Neural cell (in vitro differentiated cells): ENCODE data around the gene TCF25.

Experiments used
- EP300 ChIP-seq: fragments of 450-650 bp; conservative IDR thresholded peaks from 2 replicates; pipeline ENCODE4 v1.6.1; 2014; ENCODE audit warnings: antibody characterized with exemption, mild to moderate bottlenecking, moderate library complexity; ENCODE audit not compliant: poor library complexity, severe bottlenecking
- EZH2 ChIP-seq: fragments of 200-600, 300-800 bp; shearing (Covaris generic), sonication (generic); IDR thresholded peaks from 2 replicates; pipeline ENCODE4 v1.6.1; 2014; ENCODE audit warnings: antibody characterized with exemption, low read length, borderline replicate concordance, mild to moderate bottlenecking; ENCODE audit not compliant: insufficient read depth, poor library complexity, severe bottlenecking
- MXI1 ChIP-seq: fragments of 450-650 bp; conservative IDR thresholded peaks from 2 replicates; pipeline ENCODE4 v1.6.1; 2014; ENCODE audit warnings: antibody characterized with exemption, mild to moderate bottlenecking; ENCODE audit not compliant: poor library complexity, severe bottlenecking
- POLR2AphosphoS5 ChIP-seq: IDR thresholded peaks from 2 replicates; pipeline ENCODE4 v1.6.1; 2012
- RAD21 ChIP-seq: fragments of 450-650 bp; conservative IDR thresholded peaks from 2 replicates; pipeline ENCODE4 v1.6.1; 2014; ENCODE audit warnings: antibody characterized with exemption, mild to moderate bottlenecking, moderate library complexity
- SMC3 ChIP-seq: fragments of 450-650 bp; conservative IDR thresholded peaks from 2 replicates; pipeline ENCODE4 v1.6.1; 2014; ENCODE audit warnings: antibody characterized with exemption, mild to moderate bottlenecking, moderate library complexity; ENCODE audit not compliant: poor library complexity
- TAF1 ChIP-seq: IDR thresholded peaks from 2 replicates; pipeline ENCODE4 v1.6.1; 2012; ENCODE audit warnings: low read depth
- TF ChIP-seq, protein P1 (sequence below): IDR thresholded peaks from 2 replicates; pipeline ENCODE4 v1.6.1; 2012; ENCODE audit warnings: borderline replicate concordance
- TF ChIP-seq, protein P2 (sequence below): fragments of 450-650 bp; IDR thresholded peaks from 2 replicates; pipeline ENCODE4 v1.5.1; 2014; ENCODE audit warnings: antibody characterized with exemption, mild to moderate bottlenecking, moderate library complexity; ENCODE audit not compliant: poor library complexity, severe bottlenecking

DNA sequence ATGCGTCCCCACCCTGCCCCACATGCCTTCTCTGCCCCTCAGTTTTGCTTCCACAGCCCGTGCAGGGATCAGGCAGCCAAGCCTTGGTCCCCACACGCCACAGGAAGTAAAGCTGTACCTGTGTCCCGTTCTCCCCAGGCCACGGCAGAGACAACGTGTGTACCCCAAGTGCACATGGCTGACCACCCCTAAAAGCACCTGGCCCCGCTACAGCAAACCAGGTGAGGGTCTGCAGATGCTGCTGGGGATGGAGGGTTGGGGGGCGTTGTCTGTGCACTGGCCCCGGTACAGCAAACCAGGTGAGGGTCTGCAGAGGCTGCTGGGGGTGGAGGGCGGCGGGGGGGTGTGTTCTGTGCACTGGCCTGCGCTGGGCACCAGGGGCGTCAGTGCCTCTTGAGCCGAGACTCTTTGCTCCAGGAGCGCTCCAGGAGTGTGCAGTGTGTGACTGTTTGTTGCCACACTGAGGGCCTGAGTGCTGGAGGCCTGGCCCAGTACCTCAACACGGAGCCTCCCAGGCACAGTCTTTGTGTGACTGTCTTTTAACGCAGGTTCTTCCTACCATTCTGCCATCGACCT lies 18.8 kb downstream of the TCF25 start:
- TF ChIP-seq, protein P1, sequence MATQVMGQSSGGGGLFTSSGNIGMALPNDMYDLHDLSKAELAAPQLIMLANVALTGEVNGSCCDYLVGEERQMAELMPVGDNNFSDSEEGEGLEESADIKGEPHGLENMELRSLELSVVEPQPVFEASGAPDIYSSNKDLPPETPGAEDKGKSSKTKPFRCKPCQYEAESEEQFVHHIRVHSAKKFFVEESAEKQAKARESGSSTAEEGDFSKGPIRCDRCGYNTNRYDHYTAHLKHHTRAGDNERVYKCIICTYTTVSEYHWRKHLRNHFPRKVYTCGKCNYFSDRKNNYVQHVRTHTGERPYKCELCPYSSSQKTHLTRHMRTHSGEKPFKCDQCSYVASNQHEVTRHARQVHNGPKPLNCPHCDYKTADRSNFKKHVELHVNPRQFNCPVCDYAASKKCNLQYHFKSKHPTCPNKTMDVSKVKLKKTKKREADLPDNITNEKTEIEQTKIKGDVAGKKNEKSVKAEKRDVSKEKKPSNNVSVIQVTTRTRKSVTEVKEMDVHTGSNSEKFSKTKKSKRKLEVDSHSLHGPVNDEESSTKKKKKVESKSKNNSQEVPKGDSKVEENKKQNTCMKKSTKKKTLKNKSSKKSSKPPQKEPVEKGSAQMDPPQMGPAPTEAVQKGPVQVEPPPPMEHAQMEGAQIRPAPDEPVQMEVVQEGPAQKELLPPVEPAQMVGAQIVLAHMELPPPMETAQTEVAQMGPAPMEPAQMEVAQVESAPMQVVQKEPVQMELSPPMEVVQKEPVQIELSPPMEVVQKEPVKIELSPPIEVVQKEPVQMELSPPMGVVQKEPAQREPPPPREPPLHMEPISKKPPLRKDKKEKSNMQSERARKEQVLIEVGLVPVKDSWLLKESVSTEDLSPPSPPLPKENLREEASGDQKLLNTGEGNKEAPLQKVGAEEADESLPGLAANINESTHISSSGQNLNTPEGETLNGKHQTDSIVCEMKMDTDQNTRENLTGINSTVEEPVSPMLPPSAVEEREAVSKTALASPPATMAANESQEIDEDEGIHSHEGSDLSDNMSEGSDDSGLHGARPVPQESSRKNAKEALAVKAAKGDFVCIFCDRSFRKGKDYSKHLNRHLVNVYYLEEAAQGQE: no peak
- TF ChIP-seq, protein P2, sequence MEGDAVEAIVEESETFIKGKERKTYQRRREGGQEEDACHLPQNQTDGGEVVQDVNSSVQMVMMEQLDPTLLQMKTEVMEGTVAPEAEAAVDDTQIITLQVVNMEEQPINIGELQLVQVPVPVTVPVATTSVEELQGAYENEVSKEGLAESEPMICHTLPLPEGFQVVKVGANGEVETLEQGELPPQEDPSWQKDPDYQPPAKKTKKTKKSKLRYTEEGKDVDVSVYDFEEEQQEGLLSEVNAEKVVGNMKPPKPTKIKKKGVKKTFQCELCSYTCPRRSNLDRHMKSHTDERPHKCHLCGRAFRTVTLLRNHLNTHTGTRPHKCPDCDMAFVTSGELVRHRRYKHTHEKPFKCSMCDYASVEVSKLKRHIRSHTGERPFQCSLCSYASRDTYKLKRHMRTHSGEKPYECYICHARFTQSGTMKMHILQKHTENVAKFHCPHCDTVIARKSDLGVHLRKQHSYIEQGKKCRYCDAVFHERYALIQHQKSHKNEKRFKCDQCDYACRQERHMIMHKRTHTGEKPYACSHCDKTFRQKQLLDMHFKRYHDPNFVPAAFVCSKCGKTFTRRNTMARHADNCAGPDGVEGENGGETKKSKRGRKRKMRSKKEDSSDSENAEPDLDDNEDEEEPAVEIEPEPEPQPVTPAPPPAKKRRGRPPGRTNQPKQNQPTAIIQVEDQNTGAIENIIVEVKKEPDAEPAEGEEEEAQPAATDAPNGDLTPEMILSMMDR: no peak
- no peak for TF ChIP-seq SMC3
- TF ChIP-seq EZH2: no peak
- no peak for TF ChIP-seq EP300
- TF ChIP-seq POLR2AphosphoS5: no peak
- TF ChIP-seq RAD21: no peak
- TF ChIP-seq TAF1: no peak
- no peak for TF ChIP-seq MXI1
